K562 (cell line): Measurements from ENCODE around the gene MTERF2. TPM values are rescaled to one million over a fixed set of nuclear protein-coding genes. Genes with fewer than 3 reads are reported as not detected.

Experiments used
- ADNP ChIP-seq: fragments of 200-800 bp; sonication (Bioruptor generic); IDR thresholded peaks from 2 replicates; pipeline ENCODE4 v1.6.1; 2016; ENCODE audit warnings: missing genetic modification characterization, missing compliant biosample characterization
- ARID2 ChIP-seq: fragments of 450-650 bp; IDR thresholded peaks from 2 replicates; pipeline ENCODE4 v1.6.1; 2017; ENCODE audit warnings: antibody characterized with exemption, mild to moderate bottlenecking
- CEBPG ChIP-seq, 3 experiments: fragments of 200-800 bp in 1 of 3; sonication (Bioruptor generic) in 1 of 3; sonication (generic) in 1 of 3; formaldehyde crosslinking in 1 of 3; IDR thresholded peaks in 2 of 3; conservative IDR thresholded peaks in 1 of 3; 2 replicates each; pipeline versions ENCODE4 v1.6.1 to v1.8.0; 2016 to 2022; ENCODE audit warnings: missing compliant biosample characterization in 2 of 3, missing genetic modification characterization in 2 of 3, mild to moderate bottlenecking in 1 of 3, missing genetic modification reagents in 1 of 3
- DACH1 ChIP-seq: fragments of 450-650 bp; IDR thresholded peaks from 2 replicates; pipeline ENCODE4 v1.6.1; 2018; ENCODE audit not compliant: partially characterized antibody
- FOXP4 ChIP-seq: sonication (generic); formaldehyde crosslinking; IDR thresholded peaks from 2 replicates; pipeline ENCODE4 v1.8.0; 2022; ENCODE audit warnings: mild to moderate bottlenecking, missing genetic modification reagents, borderline replicate concordance
- GABPB2 ChIP-seq: fragments of 250-450 bp; sonication (Bioruptor Pico); conservative IDR thresholded peaks from 2 replicates; pipeline ENCODE4 v1.5.1; 2021; ENCODE audit warnings: mild to moderate bottlenecking
- HNRNPUL1 ChIP-seq: fragments of 200-400 bp; formaldehyde crosslinking; IDR thresholded peaks from 2 replicates; pipeline ENCODE4 v1.6.1; 2017; ENCODE audit warnings: low read length
- HOXB6 ChIP-seq: fragments of 250-450 bp; sonication (Bioruptor Pico); IDR thresholded peaks from 2 replicates; pipeline ENCODE4 v1.5.1; 2022; ENCODE audit warnings: mild to moderate bottlenecking, borderline replicate concordance
- IRF1 ChIP-seq: sonication (generic); formaldehyde crosslinking; IDR thresholded peaks from 2 replicates; pipeline ENCODE4 v1.8.0; 2022; ENCODE audit warnings: missing genetic modification reagents, mild to moderate bottlenecking, borderline replicate concordance
- LCOR ChIP-seq: sonication (generic); formaldehyde crosslinking; IDR thresholded peaks from 2 replicates; pipeline ENCODE4 v1.8.0; 2022; ENCODE audit warnings: mild to moderate bottlenecking, missing genetic modification reagents
- MBD1 ChIP-seq: fragments of 250-450 bp; sonication (Bioruptor Pico); IDR thresholded peaks from 2 replicates; pipeline ENCODE4 v1.8.0; 2022; ENCODE audit warnings: inconsistent platforms
- NCOA2 ChIP-seq, 2 experiments: fragments of 450-650 bp; IDR thresholded peaks; 2 replicates each; pipeline ENCODE4 v1.6.1; 2018; ENCODE audit warnings: mild to moderate bottlenecking in 2 of 2, moderate library complexity in 1 of 2; ENCODE audit not compliant: partially characterized antibody in 2 of 2
- RUNX1 ChIP-seq: sonication (generic); IDR thresholded peaks from 2 replicates; pipeline ENCODE4 v1.6.1; 2016; ENCODE audit warnings: antibody characterized with exemption, low read depth
- TAF1 ChIP-seq: IDR thresholded peaks from 2 replicates; pipeline ENCODE4 v1.6.1; 2011; ENCODE audit warnings: mild to moderate bottlenecking, low read length, moderate library complexity; ENCODE audit not compliant: insufficient read depth, control insufficient read depth, severe bottlenecking; ENCODE audit errors: extremely low read depth
- TOE1 ChIP-seq, 2 experiments: fragments of 450-650 bp in 1 of 2; sonication (generic) in 1 of 2; formaldehyde crosslinking in 1 of 2; IDR thresholded peaks; 2 replicates each; pipeline versions ENCODE4 v1.7.1 to v1.8.0; 2016 to 2022; ENCODE audit warnings: borderline replicate concordance in 2 of 2, mild to moderate bottlenecking in 2 of 2, antibody characterized with exemption in 1 of 2, inconsistent platforms in 1 of 2, low read depth in 1 of 2, missing genetic modification reagents in 1 of 2, moderate library complexity in 1 of 2
- U2AF2 ChIP-seq: fragments of 200-400 bp; formaldehyde crosslinking; optimal IDR thresholded peaks from 2 replicates; pipeline ENCODE3; 2017; ENCODE audit warnings: low read depth, mild to moderate bottlenecking, low read length
- ZBTB12 ChIP-seq: fragments of 250-450 bp; sonication (Bioruptor Pico); IDR thresholded peaks from 2 replicates; pipeline ENCODE4 v1.4.0; 2020
- ZKSCAN8 ChIP-seq: fragments of 200-800 bp; sonication (Bioruptor generic); IDR thresholded peaks from 2 replicates; pipeline ENCODE4 v1.6.1; 2016; ENCODE audit warnings: missing genetic modification characterization, missing compliant biosample characterization
- ZNF124 ChIP-seq: sonication (generic); formaldehyde crosslinking; IDR thresholded peaks from 2 replicates; pipeline ENCODE4 v1.8.1; 2022; ENCODE audit warnings: missing genetic modification reagents
- ZNF655 ChIP-seq: fragments of 250-450 bp; sonication (Bioruptor Pico); IDR thresholded peaks from 2 replicates; pipeline ENCODE4 v1.5.0; 2021
- polyA plus RNA-seq, 8 experiments: library from polyadenylated mRNA; depleted of rRNA in 4 of 8; stranded (reverse) in 5 of 8; unstranded in 3 of 8; fragments of >200 nt; fragmentation: Nextera tagmentation in 2 of 8; fragmentation: Illumina TruSeq in 1 of 8; extraction: Ambion mirVana in 2 of 8; extraction: Trizol in 1 of 8; gene quantifications; 2 replicates each; pipeline versions ENCODE4 v1.2.1 to v1.2.3, GENCODE V29; 2011 to 2014; ENCODE audit warnings: inconsistent platforms in 1 of 8, missing spikeins in 1 of 8
- total RNA-seq, 7 experiments: library from RNA; depleted of rRNA in 6 of 7; stranded (reverse); fragments of >200 nt in 6 of 7; fragmentation: Illumina TruSeq in 2 of 7; extraction: Trizol in 2 of 7; gene quantifications; 2 replicates each; pipeline versions ENCODE4 v1.2.1 to v1.2.3, GENCODE V29; 2011 to 2021; ENCODE audit warnings: low replicate concordance in 1 of 7

Gene MTERF2
- total and polyA plus RNA-seq, 9 of the 15 experiments (the other 6 are each of a cell fraction or from before 2014, with no cell fraction given) = 10.0 to 63.2 (median 33.2) TPM

GRCh38 chr12:106941481-106942156, 45.3 kb downstream of the MTERF2 start (continued):
- no peak for TF ChIP-seq TOE1 (IDR thresholded peaks at IDR 0.05; ENCODE audit: borderline replicate concordance)
- no peak for TF ChIP-seq TOE1 (CRISPR knock-in tag; IDR thresholded peaks at IDR 0.05; ENCODE audit: borderline replicate concordance, low read depth)
- no peak for TF ChIP-seq NCOA2 (IDR thresholded peaks at IDR 0.05; ENCODE audit: partially characterized antibody in 2 of 2)
- TF ChIP-seq ZBTB12 (CRISPR knock-in tag) = no peak
- TF ChIP-seq MBD1 (CRISPR knock-in tag) = no peak
- no peak for TF ChIP-seq U2AF2
- TF ChIP-seq DACH1 = no peak
- no peak for TF ChIP-seq CEBPG (CRISPR knock-in tag; IDR thresholded peaks at IDR 0.05)
- no peak for TF ChIP-seq CEBPG (tag; conservative IDR thresholded peaks at IDR 0.05 in 1 of 2, IDR thresholded peaks at IDR 0.05 in 1 of 2)
- no peak for TF ChIP-seq GABPB2 (CRISPR knock-in tag)
- no peak for TF ChIP-seq HNRNPUL1
- TF ChIP-seq IRF1 (CRISPR knock-in tag) = no peak
- TF ChIP-seq ADNP (tag) = peak; percentile 37; the same call in 1 of the 2 replicates
- TF ChIP-seq ZKSCAN8 (CRISPR knock-in tag) = no peak
- TF ChIP-seq ZNF124 = no peak
- TF ChIP-seq FOXP4 (CRISPR knock-in tag) = no peak
- no peak for TF ChIP-seq RUNX1
- TF ChIP-seq HOXB6 (CRISPR knock-in tag) = no peak
- TF ChIP-seq TAF1 = no peak
- no peak for TF ChIP-seq ARID2
- no peak for TF ChIP-seq ZNF655 (CRISPR knock-in tag)
- TF ChIP-seq LCOR (CRISPR knock-in tag) = no peak
